ENCODE measurements around the gene C4orf50.
"Not testable (repeated sequence)": the region's sequence is repeated elsewhere in the genome, so short reads cannot be mapped to it uniquely, and the experiment has no call there.

C4orf50 gene

DNA sequence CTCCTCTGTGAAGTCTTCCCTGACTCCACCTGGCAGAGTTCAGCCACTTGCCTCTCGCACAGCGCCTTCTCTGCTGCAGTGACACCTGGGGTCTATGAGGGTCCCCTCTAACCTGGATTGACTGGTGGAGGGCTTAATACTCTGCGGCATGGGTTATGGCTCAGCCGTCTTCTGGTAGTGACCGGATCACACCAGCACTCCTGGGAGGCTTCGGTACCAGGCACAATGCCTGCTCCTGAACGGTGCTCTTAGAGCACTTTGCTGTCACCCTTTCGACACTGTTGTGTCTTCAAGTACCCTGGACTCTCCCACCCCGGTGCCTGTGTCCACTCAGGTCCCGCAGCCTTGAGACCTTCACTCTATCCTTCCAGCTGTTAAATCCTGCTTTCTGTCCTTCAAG, 50.0 kb downstream of the C4orf50 start:
- DNase-seq (ENCODE audit: low read depth): no peak

DNA sequence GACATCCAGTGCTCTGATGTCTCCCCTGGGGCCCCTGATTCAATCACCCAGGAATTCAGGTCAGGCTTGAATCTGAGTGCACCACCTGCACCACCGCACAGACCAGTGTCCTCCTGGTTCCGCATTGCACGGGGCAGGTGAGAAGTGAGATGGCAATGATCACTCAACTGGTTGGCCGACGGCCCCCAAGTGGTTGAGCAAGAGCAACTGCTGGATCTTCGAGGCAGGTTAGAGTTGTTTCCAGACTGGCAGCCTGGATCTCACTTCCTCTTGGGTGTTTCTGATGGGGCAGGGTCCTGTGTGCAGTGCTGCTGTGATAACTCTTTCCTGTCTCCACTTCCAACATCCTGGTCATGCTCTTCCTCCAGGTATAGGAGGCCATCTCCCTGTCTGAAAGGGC, 50.4 kb downstream of the C4orf50 start:
- no peak for DNase-seq (ENCODE audit: low read depth)

DNA sequence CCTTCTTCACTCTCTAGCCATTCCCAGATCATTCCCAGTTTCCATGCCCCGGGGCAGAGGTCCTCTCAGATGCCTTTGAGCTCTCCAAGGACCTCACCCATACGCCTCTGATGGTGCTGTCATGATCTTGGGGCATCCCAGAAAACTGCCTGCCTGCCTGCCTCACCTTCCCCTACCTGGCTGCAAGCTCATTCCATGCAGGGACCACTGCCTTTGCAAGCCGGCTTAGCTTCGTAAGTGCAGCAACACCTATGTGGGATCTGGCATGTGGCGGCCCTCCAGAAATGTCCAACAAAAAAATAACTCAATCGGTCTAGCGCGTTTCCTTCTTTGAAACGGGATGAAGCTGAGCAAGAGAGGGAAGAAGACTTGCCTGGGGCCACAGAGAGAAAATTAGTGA, 53.0 kb downstream of the C4orf50 start:
- DNase-seq (ENCODE audit: low read depth): no peak

DNA sequence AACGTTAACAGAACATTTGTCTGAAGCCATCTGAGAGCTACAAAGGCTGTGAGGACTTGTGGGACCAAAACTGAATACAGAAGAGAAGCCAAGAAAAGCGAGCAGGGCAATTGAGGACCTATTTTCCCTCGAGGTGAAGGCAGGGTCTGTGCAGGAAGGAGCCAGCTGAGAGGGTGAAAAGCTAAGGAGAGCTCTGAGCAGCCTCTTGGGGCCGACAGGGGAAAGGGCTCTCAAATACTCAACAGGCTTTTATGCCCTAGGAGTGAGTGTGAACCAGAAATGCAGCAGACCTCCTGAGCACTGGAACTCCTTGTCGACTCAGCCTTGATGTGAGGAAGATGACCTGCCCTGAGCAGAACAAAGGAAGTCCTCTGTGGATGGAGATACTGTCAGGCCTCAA, 54.2 kb downstream of the C4orf50 start:
- no peak for DNase-seq (ENCODE audit: low read depth)

DNA sequence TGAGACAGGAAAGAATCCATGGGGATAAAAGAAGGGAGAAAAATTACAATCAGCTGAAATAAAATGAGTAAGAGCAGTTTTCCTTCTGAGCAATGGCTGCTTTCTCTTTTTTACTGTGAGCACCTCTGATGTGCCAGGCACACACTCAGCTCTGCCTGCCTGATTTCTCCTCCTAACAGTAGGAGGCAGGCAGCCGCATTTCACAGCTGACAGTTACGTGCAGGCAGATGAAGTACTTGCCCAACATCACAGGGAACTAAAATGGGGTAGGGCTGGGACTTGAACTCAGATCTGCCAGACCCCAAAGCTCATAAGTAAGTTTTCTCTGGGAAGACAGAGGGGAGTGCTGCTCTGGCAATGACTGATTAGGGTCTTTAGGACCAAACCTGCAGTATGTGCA, 54.6 kb downstream of the C4orf50 start:
- DNase-seq (ENCODE audit: low read depth): no peak

DNA sequence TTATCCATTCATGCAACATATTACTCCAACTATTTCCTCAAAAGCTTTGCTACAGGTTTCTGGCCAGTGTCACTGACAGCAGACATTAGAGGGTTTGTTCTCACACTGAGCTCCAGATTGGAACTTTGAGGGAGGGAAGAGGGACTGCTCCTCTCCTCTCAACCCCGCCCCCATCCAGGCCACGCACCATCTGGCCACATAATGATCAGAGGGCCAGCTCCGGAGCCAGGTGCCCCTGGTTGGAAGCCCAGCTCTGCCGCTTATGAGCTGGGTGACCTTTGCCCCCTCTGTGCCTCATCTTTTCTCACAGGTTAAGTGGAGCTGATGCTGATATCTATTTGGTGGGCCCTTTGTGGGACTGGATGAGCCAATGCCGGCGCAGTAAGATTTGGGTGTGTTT, 55.8 kb downstream of the C4orf50 start:
- no peak for DNase-seq (ENCODE audit: low read depth)

DNA sequence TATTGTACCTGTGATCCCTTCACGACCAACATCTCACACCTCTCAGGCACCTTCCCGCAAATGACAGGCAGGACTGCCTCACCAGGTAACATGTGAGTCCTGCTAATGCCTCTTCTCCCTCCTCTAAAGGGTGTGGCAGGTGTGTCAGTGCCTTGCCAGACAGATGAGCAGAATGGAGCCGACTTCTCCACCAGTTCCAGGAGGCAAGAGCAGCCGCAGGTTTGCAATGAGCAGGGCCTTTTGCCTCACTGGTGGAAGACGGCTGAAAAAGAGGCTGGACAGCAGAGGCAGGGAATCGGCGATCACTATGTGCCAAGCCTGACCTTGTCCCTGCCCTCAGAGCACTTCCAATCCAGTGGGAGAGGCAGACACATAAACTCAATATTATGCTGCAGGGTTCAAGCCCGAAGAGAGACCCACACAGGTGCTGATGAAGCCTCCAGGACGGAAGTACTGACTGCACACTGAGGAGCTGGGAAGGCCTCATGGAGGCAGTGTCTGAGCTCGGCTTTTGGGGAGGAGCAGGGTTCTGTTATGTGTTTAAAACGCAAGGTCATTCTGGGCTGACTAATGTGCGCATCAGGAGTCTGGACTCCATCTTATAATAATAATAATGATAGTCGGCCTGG, 57.9 kb downstream of the C4orf50 start:
- no peak for DNase-seq (ENCODE audit: low read depth)

DNA sequence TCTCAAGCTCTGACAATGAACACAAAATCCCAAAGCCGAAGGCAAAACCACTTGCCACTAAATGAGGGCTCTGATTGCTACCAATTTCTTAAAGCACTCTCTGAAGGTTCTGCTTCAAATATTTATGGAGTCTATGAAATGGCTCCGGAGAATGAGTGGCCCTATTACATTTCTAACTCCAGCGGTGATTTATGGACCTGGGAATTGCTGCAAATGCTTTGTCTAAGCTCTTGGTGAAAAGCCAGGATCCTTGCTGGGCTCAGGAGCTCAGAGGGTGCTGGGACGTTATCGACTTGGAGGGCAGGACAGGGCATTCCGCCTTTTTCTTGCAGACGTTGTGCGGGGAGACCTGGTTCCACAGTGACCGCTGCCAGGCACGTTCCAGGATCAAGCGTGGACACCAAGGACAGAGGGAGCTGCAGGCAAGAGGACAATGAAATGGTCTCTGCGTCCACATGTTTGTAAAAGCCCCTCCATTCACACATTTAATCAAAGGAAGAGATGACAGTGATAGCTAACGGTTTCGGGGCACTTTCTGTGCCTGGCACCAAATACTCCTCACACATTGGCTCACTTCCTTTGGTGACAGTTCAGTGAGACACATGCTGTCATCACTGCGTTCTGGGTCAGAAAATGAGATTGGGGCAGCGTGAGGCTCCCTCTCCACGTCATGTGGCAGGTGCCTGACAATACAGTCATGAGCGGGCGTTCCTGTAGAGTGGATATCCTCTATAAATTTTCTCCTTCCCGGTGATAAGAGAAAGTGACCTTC, 58.8 kb downstream of the C4orf50 start:
- no peak for DNase-seq (ENCODE audit: low read depth)

DNA sequence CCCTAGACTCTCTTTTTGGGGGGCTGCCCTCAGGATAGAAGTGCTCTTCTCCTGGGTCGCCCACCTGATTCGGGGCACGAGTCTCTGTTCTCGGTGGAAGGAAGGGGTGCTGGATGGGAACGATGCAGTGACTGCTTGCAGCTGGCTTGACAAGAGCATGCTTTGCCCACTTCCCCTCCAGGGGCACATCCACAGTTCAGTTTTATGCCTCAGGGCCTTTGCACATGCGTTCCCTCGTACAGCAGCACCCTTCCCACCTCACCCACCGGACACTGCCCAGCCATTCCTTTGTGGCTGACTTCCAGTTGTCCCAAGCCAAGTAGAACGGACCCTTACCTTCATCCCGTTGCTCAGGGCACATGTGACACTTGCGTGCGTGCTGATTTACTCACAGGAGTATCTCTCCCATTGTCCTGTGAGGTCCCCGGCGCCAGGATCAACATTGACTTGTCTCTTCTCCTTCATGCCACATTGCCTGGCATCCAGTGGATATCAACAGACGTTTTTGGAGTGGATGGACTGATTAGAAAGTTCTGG, 60.0 kb downstream of the C4orf50 start:
- no peak for DNase-seq (ENCODE audit: low read depth)

DNA sequence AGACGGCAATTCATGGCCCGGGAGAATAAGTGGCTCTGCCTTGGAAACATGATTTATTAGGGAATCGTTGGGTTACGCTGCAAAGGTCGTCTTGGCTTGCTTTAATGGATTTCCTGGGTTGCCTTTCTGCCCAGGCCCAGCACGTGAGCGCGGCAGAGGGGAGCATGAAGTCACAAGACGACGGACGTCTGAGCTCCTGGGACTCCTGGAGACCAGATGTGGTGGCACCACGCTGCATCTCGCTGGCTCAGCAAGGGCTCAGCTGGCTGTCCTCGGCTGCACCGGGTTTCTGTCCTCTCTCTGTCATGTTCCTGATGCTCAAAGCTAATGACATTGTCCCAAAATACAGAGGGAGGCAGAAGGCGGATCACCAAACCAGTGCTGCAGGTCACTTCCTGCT, 61.2 kb downstream of the C4orf50 start:
- DNase-seq (ENCODE audit: low read depth): no peak

DNA sequence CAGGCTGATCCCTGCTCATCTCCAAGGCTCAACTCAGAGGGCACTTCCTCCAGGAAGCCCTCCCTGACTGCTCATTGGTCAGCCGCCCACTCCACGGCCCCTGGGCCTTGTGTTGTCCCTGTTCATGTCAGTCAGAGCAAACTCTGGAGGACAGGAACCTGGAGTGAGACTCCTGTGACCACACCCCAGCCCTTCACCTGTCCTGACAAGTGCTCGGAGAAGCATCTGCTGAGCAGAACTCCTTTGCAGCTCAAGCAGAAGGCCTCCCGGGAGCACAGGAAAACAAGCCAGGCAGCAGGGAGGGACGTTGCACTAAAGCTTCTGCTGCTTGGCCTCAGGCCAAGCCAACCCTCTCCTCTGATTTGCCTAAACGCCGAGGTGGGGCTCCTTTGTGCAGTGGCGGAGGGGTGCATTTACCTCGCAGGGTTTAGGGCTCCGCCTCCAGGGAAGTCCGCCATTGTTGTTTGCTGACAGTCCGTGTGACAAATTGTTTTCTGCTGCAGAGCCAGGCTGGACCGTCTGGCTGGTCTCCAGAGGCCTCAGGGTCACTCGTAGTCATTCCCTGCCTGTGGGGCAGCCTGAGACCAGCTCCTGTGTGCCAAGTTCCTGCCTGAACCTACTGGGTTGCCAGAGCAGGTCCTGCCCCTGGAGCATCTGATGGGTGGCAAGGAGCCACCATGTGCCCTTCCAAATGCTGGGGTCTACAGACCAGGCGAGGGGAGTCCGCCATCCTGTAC, 61.8 kb downstream of the C4orf50 start:
- no peak for DNase-seq (ENCODE audit: low read depth)

DNA sequence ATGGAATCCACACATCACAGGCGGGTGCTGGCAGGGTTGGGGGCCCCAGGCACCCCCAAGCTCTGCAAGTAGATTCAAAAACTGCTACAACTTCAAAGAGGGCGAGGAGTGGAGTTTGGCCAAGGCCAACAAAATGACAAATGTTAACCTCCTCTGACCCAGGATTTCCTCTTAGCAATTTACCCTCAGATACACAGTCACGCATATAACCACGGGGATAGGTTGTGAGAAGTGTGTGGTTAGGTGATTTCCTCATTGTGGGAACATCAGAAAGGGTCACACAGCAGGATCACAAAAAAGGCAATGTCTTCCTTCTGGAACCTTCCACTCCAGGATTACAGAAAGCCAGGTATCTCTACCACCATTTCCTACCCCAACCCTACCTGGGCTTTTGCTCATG, 62.4 kb downstream of the C4orf50 start:
- DNase-seq (ENCODE audit: low read depth): no peak

DNA sequence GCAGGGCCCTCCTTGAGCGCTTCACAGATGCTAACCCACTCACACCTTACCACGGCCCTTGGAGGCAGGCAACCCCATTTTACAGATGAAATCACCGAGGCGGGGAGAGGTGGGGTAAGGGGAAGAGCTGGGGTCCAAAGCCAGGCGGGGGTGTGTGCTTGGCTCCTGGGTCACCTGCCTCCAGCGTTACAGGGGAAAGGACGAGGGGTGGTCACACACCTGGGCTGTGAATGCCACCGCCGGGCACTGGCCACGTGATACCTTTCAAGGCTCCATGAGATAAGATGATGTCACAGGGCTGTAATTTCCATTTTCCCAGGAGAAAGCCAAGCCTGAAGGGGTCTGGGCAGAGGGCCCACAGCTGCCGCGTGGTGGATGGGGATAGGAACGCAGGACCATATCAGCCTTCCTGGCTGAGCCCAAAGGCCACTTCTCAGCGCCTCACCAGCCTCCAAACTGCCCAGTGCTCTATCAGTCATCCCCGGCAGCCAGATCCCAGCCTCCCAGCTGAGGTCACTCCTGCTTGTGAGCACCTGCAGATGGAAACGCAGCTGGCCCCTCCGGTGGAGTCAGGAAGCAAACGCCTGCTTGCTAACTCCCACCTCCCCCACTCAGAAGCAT, 62.9 kb downstream of the C4orf50 start:
- no peak for DNase-seq (ENCODE audit: low read depth)

DNA sequence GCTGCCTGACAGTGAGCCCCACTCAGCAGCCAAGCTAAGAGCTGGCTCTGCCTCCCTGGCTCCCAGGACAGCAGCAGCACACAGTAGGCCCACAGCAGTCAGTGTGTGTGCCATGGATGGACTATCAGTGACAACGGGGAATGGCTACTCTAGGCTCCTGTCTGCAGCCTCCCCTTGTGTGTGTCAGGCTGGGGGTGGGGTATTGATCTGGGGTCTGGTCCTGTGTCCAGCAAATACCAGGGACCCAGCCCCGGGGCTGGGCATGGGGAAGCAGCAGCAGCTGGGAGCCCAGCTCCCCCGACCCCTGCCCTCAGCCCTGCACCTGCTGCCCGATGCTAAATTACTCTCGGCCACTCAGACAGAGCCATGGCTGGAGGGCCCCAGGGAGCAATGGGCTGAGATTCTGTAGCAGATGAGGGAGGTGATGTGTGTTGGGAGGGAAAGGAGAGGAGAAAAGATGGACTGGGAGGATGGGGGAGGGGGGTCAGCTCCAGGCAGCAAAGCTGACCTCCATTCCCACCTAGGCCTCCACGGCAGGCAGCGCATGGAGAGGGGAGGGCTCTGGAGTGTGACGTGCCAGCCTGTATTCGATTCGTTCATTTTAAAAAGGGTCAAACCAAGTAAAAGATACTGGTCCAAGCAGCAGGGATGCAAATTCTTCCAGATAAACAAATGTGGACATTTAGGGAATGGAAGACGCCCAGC, 64.0 kb downstream of the C4orf50 start:
- no peak for DNase-seq (ENCODE audit: low read depth)

DNA sequence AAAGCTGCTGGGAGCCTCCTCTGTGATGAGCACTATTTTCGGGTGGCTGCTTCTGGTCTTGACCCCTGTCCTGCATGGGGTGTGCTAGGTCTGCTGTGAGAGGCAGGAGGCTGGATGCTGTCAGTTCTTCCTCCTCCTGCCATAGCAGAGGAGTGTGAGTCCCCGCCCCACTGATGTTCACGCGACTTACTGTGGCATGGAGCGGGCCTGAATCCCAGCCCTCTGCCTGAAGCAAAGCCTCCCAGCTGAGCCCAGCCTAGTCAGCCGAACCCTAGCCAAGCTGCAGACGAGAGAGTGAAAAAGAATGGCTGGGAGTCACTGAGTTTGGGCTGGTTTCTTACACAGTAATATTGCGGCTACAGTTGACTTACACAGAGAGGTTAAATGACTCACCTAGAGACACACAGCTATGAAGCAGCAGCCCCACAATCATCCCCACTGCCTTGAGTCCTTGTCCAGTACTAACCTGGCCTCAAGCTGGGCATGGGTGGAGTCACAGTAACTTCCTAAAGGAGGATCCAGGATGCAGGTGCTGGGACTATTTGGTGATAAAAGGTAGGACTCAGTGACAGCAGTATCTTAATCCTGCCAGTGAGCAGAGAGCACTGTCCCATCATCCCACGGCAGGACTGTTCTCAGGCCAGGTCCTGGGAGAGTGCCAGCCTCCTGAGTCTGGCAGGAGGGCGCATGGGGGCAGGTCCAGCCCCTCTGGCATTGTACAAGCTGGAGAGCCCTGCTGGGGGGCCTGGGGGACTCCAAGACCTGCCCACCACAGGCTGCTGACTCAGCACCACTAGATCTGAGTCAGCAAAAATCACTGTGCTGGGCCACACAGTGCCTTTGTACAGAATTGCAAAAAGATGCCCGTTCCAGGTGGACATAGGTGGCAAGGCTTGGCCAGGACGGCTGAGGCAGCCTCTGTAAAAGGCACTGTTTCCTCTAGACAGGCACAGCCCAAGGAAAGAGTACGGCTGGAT, 65.0 kb downstream of the C4orf50 start:
- DNase-seq (ENCODE audit: low read depth): no peak

DNA sequence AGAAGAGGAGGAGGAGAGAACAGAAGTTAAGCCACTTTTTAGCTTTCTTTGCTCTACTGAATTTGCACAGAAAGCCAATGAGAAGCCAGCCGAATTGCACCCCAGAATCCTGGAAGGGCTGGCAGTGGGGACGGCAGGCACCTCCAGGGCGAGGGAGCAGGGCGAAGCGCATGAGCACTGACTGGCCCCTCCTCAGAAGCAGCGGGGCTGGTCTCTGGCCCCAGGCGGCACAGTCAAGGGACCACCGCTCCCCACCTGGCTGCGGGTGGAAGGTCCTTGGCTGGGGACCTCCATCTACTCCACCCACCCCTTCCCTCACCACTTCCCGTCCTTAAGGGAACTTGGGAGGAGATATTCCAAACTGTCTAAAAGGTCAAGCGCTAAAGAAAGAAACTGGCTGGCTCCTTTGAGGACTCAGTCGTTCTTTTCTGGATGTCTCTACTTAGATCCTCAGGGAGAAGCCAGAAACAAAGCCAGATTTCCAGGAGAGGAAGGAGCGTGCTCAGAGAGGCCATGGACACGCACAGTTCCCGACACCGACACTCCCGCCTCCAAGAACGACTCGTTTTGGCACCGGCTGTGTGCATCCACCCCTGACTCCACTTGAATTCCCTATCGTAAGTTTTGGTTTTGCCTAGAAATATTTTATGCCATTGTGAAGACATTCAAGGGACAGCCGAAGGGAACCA, 65.8 kb downstream of the C4orf50 start:
- no peak for DNase-seq (ENCODE audit: low read depth)

DNA sequence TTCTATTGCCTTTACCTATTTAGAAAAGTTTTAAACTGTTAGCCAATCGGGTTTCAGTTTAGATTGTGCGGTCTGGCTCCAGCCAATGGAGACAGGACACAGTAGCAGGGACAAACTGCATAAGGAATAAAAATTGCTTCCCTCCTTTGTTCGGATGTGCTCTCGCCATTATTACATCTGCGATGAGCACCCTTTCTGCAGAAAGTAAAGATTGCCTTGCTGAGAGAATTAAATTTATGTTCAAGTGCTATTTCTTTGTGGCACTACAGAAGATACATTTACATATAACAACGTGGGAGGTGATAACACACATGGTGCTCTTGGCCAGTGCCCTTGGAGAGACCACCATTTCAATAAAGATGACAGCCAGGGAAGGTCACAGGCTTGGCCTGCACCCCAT, 71.6 kb downstream of the C4orf50 start:
- DNase-seq (ENCODE audit: low read depth): not testable (repeated sequence)

DNA sequence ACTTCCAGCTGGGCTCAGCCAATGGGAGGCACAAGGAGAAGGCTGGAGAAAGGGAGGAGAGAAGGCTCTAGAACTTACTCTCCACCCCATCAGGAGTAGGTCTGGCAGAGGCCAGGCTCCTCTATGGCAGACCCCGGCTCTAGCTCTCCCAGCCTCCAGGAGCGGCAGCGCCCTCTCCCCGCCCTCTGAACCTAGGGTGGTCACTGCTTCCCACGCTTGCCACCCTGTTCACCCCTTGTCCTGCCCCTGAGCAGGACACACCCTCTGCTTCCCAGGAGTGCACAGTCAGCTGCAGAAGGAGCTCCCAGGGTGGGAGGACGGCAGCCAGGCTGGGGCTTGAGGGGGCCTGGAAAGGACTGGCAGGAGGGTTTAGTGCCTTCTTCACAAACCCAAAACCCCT, 72.3 kb downstream of the C4orf50 start:
- no peak for DNase-seq (ENCODE audit: low read depth)

DNA sequence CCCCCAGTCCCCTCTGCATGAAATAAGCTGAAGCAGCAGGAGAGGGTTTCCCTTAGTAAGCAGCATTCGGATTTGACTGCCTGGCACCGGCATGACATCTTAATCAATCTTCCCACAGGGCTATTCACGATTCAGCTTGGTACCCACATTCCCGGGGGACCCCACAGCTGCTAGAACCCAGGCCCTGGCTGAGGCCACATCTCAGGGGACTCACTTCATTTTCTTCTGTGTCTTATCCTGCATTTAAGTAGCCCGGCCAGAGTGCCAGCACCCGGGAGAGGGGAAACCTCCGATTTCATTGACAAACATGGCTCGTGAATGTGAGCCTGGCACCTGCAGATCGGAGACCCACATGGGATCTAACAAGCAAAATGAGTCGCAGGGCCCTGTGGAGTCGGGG, 73.1 kb downstream of the C4orf50 start:
- DNase-seq (ENCODE audit: low read depth): no peak

DNA sequence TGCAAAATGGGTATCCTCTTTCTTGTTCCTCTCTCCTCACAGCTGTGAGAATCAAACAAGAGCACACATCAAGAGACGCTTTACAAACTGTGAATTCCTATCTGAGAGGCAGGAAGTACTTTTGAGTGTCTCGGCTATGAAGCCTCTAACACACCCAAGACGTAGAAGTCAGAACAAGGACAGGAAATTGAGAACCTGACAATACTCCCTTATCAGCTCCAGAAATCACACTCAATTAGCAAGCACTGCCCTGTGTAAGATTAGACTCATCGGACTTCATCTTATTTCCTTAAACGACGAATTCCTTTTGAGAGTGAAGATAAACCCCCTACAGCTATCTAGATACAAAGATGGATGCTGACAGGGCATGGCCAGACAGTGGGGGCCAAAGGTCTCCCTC, 74.7 kb downstream of the C4orf50 start:
- DNase-seq (ENCODE audit: low read depth): no peak

Data from iris pigment epithelial cell (primary cell).